ENCODE data around the gene ATXN7L1.

The ATXN7L1 gene

DNA sequence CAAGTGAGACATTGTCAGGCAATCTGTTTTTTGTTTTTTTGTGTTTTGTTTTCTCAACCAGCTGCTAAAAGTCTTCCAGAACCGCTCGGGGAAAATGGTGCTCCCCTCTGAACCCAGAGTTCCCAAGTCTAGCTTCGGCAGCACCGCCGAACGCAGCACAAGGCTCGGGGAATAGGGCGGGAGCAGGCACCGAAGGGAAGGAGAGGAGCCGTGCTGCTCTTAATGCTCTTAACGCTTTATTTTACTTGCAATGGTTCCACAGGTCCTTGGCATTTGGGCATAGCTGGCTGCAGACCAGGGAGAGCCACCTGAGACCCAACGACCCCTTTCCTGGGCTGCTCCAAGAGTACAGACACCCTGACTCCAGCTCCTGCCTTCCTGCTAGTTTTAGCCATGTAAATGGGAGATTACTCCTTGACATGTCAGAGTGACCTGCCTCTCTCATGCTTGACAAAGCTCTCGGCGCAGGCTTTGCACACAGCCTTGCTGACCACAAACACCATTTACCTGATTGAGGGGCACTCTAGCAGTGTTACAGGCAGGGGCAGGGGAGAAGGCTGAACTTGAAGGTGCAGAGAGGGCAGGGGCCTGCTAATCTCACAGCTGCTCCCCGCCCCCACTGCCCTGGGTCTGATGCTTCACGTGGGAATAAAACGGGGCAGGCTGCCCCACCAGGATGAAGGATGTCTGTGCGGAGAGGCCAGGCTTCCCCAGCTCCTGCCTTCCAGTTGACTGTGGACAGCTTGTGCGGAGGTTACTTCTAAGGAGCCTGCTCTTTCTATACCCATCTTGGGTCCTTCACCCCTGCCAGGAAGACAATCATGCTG, 236.5 kb downstream of the ATXN7L1 start:
- DNase-seq, result no peak

DNA sequence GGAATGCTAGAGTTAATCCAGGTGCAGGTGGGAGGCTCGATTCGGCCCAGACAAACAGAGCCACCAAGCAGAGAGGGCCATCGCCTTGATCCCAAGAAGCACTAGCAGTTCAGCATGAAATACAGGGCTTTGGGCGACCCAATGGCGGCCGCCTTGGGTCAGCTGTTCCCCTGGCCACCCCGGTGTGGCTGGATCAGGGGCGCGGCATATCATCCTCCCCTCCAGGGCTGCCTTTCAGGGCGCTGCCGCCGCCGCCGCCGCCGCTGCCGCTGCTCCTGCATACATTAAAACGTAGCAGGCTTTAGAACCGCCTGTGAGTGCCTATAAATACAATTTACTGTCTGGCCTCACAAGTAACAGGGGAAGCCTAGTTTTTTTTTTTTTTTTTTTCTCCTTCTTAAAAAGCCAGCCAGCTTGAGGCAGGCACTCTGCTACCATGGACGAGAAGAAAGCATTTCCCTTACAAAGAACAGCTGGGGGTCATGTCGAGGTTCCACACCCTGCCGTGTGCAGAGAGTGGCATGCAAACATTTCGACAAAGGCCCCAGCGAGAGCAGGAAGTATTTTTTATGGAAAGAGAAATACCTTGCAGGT, 237.4 kb downstream of the ATXN7L1 start:
- DNase-seq, result no peak

DNA sequence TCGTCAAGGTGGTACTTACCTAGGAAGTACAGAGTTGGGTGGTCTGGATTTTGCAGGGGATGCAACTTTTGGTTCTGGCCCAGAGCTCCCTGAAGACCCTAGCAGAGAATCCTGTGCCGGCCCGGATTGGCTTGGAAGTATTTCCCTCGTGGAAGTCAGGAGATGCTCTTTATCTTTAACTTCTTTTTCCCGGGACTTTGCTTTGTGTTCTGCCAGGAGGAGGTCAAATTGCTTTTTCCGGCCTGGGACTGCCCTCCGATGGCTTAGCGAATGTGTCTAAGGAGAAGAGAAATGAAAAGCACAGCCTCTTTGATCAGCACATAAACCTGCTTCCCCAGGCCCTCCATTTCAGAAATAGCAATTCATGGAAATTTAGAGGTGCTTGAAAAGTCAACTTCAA, 238.1 kb downstream of the ATXN7L1 start:
- DNase-seq, result no peak

DNA sequence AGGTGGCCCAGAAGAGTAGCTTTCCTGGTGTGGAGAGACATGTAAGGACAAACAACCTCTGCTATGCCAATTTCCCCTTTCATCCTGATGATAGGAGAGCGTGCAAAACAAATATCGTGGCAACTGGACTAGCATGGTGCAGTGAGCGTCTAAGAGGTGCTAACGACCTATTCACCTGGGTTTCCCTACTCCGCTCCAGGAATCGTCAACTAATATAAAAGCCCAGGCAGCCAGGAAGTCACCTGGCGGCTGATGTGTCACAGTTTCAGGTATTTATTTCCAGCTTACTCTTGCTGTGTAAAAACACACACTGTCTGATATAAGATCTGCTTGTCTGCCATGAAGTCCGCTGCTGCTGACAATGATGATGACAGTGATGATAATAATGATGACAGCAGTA, 238.6 kb downstream of the ATXN7L1 start:
- DNase-seq, result no peak

DNA sequence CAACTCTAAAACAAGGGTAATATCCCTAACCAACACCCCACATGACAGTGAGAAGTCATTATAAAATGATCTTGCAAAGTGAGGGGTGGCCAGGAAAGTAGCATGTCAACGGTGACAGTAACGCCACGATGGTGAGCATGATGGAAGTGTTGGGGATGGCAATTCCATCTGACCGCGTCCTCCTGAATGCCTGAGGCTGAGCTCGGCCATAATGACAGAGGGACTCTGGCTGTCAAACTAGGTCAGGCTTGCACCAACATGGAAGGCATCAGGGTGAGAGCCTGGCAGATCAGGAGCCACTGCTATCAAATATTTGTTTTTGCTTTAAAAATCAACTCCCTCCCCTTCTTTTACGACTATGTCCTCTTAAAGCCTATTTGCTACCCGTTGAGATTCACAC, 239.4 kb downstream of the ATXN7L1 start:
- DNase-seq, result no peak

DNA sequence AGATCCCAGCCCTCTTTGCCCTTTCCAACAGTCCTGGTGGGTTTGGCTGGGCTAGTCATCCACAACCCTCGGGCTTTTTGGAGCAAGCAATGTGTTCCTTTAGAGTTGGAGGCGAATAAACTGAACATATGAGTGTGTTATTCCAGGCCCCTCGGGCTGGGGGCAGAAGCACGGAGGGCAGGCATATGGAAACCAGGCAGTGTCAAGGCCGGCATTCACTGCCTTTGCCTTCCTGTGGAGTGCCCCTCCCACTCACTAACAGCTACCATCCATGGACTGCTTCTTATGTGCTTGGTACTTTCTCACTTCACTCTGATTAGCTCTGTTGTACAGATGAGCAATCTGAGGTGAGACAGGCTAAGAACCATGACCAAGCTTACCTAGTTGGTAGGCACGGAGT, 241.2 kb downstream of the ATXN7L1 start:
- no peak for DNase-seq

DNA sequence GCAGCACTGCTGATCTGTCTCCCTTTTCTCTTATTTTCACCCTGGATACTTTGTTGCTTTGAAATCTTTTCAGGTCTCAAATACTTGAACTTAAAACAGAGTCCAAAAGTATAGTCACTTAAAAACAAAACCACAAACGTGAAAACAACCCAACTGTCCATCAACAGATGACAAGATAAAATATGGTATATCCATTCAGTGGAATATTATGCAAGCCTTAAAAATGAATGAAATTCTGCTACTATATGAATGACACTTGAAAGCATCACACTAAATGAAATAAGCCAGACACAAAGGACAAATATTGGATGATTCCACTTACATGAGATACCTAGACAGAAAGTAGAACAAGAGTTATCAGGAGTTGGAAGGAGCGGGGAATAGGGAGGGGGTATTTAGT, 250.4 kb downstream of the ATXN7L1 start:
- no peak for DNase-seq

DNA sequence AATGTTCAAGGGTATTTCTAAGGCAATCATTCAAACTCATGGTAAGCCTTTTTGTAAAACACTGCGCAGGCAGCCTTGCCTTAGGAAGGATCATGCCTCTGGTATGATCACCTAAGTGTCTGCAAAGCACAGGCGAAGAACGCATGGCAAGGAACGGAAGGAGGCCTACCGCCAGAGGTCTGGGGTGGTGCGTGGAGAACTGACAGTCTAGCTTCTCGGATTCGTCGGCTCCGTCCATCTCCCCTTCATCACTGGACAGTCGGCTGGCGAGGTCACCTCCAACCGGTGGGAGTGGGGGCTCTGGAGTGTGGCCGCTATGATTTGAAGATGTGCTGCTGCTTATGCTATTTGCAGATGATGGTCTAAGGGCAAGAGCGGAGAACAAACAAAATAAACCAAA, 252.5 kb downstream of the ATXN7L1 start:
- no peak for DNase-seq

DNA sequence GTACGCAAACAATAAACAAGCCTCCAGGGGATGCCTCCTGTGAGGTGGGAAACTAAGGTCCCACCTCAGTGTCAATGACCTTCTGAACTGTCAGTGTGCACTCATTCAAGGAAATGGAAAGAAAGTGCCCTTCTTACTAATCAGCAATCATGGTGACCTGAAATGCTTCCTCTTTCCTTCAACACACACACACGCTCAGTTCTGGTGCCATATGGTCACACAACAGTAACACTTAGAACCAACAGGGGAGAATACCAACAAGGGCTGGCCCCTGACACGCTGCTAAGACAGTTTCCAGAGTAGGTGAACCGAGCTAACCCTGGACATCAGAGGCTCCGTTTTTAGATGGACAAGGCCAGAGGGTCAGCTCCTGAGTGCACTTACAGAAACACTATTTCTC, 253.0 kb downstream of the ATXN7L1 start:
- DNase-seq, result no peak

DNA sequence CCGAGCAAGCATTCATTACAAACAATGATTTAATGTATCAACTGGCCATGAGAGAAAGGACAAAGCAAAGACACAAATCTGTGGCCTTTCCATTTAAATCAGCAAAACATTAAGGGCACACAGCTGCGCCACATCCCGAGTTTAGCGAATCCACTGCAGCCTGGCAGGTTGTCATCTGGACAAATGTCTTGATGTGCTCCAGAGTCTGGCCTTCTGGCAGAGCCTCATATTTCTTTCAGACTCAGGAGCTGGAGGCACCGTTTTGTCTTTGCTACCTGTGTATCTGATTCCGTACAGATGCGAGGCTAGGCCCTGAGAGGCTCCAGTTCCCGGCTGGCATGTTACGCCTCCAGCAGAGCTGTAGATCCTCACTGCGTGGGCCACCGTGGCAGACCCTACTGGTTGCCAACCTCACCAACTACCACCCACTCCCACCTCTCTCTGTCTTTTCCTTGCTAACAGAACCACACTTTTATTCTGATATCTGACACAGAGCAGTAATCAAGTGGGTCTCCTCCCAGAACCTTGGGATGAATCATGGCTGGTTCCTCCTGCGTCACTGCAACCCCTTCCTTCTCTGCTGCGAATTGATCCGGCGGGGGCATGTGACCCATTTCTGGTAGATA, 254.2 kb downstream of the ATXN7L1 start:
- no peak for DNase-seq

DNA sequence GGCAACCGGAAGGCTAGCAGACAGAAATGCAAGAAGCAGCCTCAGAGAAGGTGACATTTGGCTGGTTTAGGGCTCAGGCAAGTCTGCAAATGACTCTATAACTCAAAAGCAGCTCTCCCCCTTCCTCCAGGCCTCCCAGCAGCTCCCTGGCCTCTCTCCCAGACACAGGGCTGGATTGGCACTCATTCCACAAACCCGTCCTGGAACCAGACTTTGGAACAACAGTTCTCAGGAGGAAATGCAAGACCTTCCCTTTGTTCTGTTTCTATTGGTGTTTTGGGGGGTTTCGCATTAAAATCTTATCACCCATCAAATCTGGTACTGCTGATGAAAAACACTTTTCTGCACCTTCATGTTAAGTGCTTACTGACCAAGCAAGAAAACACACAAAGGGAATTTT, 254.8 kb downstream of the ATXN7L1 start:
- no peak for DNase-seq

DNA sequence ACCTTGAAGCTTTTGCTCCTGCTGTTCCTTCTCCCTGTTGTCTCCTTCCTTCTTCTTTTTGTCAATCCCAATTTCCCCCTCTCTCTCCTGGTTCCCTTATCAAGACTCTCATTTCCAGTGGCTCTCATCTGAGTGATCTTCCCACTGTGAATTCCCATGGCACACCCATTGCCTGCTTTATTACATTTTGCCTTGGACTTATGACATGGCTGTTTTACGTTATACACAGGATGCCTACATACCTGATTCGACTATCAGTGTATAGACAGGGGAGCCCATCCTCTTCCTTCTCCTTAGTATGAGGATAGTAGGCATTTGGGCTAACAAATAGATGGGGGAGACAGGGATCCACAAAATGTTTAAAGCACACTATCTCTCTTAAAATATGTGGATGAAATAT, 255.2 kb downstream of the ATXN7L1 start:
- DNase-seq, result no peak

DNA sequence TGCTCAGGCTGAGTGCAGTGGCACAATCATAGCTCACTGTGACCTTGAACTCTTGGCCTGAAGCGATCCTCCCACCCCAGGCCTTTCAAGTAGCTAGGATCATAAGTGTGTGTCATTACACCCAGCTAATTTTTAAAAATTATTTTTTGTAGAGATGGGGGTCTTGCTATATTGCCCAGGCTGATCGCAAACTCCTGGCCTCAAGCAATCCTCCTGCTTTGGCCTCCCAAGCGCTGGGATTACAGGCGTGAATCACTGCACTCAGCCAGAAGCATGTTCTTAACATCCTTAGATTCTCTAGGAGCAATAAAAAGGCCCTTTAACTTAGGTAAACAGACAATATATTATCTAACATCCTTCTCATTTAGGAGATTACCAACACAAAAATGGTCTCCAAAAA, 256.8 kb downstream of the ATXN7L1 start:
- DNase-seq, result no peak

DNA sequence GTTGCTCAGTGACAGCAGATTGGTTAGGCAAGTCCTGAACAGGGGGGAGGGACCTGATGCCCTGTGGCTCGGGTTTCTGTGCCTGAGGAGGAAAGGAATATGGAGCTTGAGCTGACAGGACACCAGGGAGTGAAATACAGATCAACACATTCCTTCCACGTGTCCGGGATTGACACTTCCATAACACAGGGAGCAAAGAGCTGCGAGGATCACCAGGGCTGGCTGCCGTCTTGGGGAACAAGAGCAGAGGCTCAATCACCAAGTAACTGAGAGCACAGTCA, 258.4 kb downstream of the ATXN7L1 start:
- no peak for DNase-seq

DNA sequence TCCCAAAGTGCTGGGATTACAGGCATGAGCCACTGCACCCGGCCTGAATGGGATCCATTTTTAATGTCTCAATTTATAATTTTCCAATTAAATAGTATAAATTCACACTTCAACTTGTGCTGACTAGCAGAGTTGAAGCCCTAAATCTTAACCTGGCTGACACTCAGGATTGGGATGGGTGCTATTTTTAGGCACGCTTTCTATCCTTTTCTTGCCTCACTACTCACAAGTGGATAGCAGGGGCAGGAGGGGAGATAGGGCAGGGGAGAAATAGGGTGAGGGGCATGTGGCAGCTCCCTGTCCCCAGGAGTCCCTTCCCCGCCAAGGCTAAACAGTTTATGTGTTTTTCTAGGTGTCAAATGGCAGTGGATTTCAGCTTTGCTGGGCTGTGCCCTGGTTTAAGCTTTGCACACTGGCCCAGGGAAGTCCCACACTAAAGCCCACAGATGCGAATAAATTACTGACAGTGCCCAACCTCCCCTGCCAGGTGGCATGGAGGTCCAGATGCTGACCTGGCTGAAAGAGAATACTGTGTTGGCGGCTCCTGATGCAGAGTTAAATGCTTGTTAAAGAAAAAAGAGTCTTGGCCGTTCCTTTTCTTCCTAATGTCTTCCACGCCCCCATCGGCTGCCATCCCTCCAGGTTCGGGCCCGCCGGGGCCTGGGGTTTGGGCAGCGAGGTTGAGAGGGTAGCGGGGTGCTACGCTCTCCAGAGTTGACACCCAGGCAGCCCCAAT, 259.0 kb downstream of the ATXN7L1 start:
- DNase-seq, result no peak

DNA sequence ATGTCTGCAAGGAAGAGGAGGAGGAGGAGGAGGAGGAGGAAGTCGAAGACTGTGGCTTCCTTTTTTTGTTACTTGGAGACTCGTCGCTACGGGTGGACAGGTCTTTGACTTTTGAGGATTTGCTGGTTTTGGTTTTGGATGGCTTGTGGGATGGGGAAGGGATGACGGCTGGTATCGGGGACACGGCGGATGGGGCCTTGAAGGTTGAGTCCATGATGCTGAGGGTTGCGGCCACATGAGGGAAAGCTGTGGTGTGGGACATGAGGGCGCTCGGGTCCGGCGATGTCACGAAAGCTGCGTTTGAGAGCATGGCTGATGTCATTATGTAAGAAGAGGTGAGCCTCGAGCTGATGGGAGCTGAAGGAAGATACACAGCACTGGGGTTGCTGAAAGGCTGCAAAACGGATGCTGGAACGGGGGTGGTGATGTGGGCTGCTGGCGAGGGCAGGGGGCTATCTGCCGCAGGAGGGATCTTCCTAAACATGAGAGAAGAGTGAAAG, 262.0 kb downstream of the ATXN7L1 start:
- DNase-seq, result no peak

DNA sequence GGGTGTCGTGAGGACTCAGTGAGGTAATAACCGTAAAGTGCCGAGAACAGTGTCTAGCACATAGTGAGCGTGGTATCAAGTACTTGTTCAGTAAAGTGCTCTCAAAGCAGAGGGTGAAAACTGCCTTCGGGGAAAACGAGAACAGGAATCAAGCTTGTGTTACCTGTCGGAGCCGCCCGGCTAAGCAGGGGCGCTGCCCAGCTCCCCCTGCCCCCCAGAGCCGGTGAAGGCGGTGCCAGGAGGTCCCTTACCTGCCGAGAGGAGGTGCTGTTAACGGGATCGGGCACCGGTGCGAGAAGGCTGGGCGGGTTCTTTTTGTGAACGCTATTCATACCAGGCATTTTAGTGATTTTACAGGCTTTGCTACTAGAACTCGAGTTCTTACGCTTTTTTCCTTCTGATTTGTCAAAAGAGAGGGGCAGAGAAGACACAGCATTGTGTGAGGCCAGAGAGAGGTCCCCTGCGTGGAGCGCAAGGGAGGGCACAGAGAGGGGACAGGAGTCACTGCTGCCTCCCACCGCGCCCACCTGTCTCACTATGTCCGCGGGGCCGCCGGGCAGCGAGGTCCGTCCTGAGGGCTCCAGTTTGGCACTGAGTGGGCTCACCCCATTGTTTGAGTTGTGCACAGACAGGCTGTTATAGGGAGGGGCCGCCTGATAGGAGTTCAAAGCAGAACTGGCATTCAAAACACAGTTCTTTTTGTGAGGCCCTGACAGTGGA, 262.6 kb downstream of the ATXN7L1 start:
- DNase-seq, result no peak

DNA sequence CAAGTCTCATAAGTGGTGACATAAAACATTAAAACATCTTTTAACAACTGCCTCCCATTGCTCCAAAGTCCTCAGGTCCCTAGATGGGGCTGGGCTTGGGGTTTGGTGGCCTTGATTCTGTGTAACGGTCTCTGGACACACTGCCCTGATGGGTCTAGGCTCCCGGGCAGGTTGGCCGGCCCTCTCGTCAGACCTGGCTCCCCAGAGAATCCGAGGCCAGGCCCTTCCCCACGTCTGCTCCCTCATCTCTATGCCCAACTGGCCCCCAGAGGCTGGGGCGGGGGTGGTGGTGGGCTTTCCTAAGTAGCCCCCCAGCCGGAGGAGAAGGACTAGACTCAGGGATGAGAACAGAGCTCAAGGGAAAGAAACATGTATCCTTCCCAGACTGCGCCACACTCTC, 263.6 kb downstream of the ATXN7L1 start:
- DNase-seq, result no peak

DNA sequence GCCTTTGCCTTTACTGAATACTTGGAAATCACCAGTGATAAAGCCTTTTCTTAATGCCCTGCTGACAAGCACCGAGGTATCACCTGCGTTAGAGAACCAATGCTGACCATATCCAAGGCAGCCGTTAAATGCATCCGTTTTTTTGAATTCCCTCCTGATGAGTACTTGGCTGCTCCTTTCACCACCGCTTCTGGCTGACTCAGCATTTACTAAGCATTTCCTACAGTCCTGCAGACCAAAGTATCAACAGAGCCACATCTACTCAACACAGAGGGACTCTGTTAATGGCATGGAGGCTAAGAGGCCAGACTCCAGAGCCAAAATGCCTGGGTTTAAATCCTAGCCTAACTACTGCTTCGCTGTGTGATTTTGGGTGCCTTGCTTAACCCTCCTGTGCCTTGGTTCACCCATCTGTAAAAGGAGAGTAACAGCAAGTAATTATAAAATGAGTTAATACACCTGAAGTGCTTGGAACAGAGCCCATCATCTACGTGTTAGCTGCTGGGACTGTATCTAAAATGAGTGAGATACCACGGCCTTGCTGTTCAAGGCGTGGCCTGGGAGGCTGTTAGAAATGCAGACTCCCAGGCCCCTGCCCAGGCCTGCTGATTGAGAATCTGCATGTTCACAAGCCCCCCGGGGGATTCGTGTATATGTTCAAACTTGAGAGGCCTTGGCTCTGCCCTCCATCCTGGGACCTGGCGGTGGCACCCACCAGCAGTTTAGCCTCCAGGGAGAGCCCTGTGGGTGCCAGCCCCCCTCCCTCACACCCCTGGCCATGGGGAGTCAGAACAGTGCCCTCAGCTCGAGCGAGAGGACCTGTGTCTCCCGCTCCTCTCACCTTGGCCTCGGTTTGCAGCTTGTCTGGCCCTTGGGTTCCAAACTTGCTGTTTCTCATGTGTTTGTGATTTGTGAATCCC, 264.3 kb downstream of the ATXN7L1 start:
- DNase-seq, result no peak

DNA sequence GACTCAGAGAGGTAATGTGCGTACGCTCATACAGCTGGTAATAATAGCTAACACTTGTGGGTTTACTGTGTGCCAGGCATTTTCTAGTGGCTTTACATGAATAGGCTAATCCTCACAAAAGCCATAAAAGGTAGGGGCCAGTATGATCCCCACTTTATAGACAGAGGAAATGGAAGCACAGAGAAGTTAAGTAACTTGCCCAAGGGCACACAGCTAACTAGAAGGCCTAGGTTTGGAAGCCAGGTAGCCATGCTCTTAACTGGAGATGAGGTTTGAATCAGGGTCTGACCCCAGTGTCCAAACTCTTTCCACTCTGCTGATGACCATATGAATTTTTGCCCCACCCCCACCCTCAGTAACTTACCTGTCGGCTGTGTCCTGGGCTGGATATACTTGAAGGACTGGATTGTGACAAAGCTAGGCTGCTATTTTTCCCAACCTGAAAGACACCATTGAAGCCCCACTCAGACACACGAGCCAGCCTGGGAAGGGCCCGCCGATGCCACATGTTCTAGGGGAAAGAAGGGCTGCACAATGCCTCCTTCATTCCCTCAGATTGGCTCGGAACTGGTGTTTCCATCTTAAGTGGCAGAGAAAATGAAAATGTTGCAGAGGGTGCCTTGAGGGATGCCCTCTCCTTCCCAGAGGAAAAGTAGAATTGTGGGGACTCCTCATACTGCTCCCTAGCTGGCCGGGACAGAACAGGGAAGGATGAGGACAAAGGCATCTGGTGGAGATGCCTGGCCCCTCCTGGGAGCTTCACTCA, 266.1 kb downstream of the ATXN7L1 start:
- DNase-seq, result no peak

All from activated naive CD4-positive, alpha-beta T cell treated with anti-CD3 and anti-CD28 coated beads, Interleukin-2, amount 50 U/mL, for 16 hours (primary cell).